Activated CD8-positive, alpha-beta memory T cell treated with anti-CD3 and anti-CD28 coated beads for 36 hours (primary cell): ENCODE data around the gene GSG1L. TPM values are rescaled to one million over a fixed set of nuclear protein-coding genes. Genes with fewer than 3 reads are reported as not detected.
"Not testable (repeated sequence)": the region's sequence is repeated elsewhere in the genome, so short reads cannot be mapped to it uniquely, and the experiment has no call there.

Experiments
- CTCF ChIA-PET: fragments of 350-600 bp; sonication (Branson Sonifier 250); formaldehyde crosslinking; loops from one replicate; lab custom pipeline; 2021; ENCODE audit warnings: antibody characterized with exemption; lab: Charles Lee
- POLR2A ChIA-PET: fragments of 350-600 bp; sonication (Branson Sonifier 250); formaldehyde crosslinking; loops from one replicate; lab custom pipeline; 2021; ENCODE audit warnings: antibody characterized with exemption; lab: Charles Lee
- total RNA-seq, 2 experiments: library from RNA; stranded (reverse); gene quantifications; one replicate each; pipeline ENCODE4 v1.2.3, GENCODE V29; 2021

GSG1L gene
- total RNA-seq, 2 experiments from 2014 or later: not detected

DNA sequence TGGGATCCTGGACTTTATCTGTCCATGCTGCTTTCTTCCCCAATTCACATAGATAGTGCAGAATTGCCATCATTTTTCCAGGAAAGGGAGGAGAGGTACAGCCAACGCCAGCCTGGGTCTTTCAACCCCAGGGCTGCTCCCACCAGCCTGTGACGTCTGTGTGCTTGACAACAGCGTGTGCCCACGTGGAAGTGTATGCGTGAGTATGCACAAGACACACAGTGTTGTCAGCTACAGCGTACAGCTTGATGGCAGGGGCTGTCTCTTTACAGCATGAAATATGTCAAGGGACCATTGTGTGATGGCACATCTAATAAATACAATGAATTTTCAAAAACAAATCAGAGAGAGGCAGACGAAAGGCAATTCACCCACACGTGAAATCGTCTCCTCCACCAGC is 62.3 kb downstream of the GSG1L start:
- ChIA-PET POLR2A (no interaction called here), CTCF (no interaction called here)

DNA sequence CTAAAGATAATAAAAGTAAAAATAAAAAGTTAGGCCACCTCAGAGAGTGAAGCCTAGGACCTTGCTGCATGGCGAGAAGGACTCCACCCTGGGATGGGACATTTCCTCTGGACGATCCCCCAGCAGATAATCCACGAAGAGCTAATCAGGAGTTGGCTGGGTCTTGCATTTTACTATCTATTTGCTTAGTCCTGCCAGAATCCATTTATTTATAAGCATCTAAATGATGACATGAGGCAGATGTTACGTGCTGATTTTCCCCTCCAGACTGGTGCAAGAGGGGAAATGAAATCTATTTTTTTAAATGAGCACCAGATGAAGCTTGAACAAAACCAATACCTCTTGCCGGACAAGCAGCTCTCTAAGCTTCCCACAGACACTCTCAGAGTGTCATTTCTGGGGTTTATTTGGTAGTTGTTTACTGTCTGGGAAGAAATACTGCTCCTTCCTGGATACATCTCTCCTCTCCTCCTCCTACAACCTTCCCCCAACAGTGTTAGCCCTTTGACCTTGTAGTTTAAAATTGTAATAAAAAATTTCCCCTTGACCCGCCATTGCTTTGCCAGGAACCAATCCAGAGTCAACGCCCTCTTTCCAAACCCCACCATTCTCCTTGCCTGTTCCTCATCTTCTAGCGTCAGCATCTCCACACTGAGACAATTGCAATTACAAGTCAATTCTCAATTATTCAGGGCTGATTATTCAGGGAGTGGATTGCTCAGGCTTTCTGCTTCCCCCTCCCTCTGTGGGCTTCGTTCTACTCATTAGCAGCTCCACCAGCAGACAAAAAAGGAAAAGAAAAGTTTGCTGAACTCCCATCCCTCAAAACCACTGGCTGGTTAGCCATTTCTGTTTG is 63.0 kb downstream of the GSG1L start:
- ChIA-PET POLR2A (no interaction called here), CTCF (no interaction called here)

DNA sequence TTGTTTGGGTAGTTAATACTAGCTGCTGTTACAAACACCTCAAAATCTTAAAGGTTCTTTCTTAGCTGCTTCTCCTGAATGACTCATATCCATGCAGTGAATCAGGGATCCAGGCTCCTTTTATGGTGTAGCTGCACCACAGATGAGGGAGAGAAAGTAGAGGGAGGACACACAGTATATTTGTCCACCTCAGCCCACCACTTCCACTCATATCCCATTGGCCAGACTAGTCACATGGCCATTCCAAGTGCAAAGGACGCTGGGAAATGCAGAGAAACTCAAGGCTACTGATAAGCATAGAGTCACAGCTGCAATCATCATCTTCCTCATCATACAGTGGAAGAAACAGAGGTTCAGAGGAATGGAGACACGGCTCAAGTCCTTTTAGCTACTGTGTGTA is 63.8 kb downstream of the GSG1L start:
- ChIA-PET POLR2A (no interaction called here), CTCF (no interaction called here)

DNA sequence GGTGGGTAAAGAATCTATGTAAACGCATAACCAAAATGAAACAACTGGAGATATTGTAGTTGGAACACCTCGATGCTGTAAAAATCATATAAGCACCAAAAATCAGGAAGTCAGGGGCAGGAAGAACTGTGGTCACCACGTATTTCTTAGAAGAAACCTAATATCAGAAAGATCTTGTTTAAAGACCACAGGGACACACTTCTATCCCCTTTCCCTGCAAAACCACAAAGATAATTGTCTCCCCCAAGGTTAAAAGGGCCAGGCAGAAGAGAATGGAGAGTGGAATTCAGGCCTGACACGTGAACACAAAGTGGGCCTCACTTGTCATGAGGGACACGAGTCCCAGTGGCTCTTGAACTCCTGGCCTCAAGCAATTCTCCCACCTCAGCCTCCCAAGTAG is 68.1 kb downstream of the GSG1L start:
- CTCF ChIA-PET: no interaction called here
- POLR2A ChIA-PET: no interaction called here

DNA sequence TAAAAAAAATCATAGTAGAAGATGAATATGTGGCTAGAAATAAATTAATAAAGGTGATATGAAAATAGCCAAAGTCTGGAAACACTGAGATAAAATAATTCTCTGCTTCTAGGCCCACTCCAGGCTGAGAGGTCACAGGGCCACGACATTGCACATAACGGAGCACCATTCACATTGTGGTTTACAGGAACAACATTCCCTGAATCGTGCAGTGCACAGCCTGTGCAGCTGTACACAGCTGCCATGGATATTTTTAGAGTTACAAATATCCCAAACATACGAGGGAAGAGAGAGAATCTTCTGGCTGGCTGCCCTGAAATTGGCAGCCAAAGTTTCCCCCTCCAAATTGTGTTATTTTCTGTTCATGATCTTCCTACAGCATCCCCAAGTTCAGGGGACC is 68.8 kb downstream of the GSG1L start:
- CTCF ChIA-PET: no interaction called here

DNA sequence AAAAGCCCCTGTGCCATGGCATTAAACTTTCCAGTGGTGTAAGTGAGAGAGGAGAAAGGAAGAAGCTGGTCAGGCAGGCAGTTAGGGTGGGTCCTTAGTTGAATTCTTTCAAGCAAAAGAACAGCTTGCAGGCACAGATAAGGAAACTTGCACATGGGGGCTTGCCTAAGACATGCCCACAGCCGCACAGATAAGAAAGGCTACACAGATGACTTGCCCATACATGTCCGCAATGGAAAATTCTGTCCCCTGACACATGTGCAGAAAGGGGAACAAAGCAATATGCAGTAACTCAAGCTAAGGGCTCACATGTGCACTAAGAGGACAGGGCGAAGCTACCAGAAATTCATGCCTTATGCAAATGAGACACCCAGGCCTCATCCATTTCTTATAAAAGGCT is 69.9 kb downstream of the GSG1L start:
- ChIA-PET POLR2A (no interaction called here), CTCF (no interaction called here)

More for the DNA sequence above, 68.8 kb downstream of the GSG1L start:
- POLR2A ChIA-PET: no interaction called here

DNA sequence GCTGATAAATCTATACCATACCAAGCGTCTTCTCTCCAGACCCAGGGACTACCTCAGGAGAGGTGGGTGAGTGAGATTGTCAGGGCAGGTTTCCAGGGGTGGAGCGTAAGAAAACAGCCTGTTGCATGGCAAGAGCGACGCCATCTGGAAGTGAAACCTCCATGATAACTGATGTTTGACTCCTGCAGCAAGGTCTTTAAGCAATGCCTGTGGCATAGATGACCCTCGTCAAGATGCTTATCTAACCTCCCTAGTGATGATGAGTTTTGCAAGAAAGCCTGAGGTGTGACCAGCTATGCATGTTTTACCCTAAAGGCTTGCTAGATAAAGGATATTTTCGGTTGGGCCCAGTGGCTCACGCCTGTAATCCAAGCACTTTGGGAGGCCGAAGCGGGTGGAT is 71.6 kb downstream of the GSG1L start:
- ChIA-PET POLR2A (no interaction called here), CTCF (no interaction called here)

DNA sequence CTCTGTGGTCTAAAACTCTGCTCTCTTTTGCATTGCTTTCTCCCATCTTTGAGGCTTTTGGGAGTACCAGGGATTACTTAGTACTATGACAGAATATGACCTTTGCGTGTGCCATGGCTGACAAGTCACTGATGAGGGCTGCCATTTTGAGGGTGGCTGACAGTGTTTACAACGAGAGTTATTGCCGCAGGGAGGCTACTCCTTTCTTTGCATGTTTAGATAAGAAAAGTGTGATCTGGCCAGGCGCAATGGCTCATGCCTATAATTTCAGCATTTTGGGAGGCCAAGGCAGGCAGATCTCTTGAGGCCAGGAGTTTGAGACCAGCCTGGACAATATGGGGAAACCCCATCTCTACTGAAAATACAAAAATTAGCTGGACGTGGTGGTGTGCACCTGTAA is 77.5 kb downstream of the GSG1L start:
- ChIA-PET CTCF (no interaction called here), POLR2A (no interaction called here)

DNA sequence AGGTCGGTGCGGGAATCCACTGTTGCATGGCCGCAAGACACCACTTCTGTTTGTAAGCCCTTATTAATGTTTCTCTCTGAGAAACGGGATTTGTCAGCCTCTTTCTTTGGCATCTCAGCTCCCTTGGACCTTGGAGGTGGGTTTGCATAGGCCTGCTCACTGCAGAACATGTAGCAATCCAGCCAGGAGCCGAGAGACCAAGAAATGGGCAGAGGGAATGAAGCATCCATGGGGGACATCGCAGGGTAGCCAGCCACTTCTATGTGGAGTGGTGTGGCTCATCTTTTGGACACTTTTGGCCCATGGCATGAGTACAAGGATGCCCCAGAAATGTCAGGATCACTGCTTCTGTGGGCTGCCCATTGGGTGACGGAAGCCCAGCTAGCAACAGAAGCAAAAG is 79.4 kb downstream of the GSG1L start:
- ChIA-PET POLR2A (no interaction called here), CTCF (no interaction called here)

DNA sequence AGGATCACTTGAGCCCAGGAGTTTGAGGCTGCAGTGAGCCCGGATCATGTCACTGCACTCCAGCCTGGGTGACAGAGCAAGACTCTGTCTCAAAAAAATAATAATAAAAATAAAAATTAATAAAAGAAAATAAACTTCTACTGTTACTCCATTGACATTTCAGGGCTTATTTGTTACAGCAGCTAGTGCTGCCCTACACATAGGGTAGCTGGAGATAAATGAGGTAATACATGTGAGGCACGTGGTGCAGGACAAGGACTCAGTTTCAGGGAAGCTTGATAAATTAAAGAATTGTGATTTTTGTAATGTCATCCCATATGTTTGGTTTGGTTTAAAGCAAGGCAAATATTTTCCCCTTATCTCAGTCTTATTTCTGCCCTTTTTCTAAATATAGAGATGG is 80.3 kb downstream of the GSG1L start:
- ChIA-PET CTCF (no interaction called here), POLR2A (interaction anchor here (0.6 kb wide), 1 partner anchor 80 kb away, joined by 3 read pairs; no protein-coding TSS in a partner anchor)

DNA sequence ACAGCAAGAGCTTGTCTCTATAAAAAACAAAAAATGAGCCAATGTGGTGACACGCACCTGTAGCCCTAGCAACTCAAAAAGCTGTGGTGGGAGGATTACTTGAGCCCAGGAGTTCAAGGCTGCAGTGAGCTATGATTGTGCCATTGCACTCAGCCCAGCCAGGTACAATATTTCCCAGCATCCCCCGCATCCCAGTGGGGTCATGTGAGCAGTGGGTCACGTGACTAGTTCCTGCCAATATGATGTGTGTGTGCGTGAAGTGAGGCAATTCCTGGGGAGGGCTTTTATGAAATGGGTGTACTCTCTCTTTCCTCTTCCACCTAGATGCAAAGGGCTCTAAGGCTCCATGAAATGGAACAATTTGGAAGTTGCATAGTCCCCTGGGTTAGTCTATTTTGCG is 81.3 kb downstream of the GSG1L start:
- POLR2A ChIA-PET: no interaction called here
- CTCF ChIA-PET: interaction anchor here (0.6 kb wide), 1 partner anchor 241 kb away, joined by 3 read pairs; no protein-coding TSS in a partner anchor

DNA sequence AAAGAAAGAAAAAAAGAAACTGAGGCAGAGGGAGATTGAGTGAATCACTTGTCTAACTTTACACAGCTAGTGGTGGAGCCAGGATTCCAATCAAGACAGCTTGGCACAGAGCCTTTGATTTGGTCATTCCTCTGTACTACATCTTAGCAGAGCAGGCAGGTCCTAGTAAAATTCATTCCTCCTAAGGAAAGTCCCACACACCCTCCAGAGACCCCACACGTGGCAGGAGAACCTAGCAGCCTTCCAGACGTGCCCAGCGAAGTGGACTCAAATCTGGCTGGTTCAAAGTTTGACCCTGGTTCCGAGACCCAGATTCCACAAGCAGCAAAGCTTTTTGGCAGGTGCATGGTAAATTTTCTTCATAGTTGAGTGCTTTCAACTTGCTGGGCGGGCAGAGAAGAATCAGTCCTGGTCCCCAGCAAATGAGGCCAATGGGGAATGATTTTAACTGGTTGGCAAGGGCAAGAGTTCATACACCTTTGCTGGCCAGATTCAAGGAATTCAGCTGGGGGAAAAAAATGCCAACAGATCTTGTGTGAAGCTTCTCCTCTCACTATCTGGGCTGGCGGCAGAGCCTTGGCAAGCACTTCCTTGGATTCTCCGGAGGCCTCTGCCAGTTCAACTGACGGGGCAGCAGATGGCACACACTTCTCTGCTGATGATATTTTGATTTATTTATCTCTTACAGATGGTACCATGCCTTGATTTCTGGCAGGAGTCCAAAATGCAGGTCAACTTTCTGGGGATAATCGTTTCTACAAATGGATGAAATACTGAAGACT is 82.4 kb downstream of the GSG1L start:
- CTCF ChIA-PET: interaction anchor here (0.6 to 0.7 kb wide), 2 partner anchors 243 to 900 kb away, joined by 3 read pairs; no protein-coding TSS in a partner anchor

DNA sequence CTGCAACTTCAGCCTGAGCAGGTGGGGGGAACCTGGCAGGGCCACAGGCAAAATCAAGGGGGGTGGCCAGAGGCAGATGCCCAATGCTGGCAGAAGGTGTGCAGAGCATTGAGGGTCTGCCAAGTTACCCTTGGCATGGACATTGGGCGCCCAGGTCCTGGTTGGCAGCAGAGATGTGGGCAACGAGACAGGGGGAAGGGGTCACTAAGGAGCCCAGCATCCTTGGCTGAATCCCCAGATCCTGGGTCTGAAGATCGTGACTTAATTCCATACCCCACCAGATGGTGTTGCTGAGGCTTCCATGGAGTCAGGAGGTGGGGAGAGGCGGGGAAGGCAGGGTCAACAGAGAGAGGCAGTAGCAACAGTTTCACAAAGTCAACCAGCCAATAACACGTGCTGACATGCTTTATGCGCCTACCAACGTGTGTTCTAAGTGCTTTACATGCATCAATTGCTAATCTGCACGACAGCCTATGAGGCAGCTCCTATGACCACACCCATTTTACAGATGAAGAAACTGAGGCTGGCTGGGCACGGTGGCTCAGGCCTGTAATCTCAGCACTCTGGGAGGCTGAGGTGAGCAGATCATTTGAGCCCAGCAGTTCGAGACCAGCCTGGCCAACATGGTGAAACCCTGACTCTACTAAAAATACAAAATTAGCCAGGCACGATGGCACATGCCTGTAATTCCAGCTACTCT is 83.3 kb downstream of the GSG1L start:
- POLR2A ChIA-PET: no interaction called here
- CTCF ChIA-PET: interaction anchor here (0.7 kb wide), 1 partner anchor 900 kb away, joined by 3 read pairs; no protein-coding TSS in a partner anchor

More for the DNA sequence above, 82.4 kb downstream of the GSG1L start:
- POLR2A ChIA-PET: no interaction called here

DNA sequence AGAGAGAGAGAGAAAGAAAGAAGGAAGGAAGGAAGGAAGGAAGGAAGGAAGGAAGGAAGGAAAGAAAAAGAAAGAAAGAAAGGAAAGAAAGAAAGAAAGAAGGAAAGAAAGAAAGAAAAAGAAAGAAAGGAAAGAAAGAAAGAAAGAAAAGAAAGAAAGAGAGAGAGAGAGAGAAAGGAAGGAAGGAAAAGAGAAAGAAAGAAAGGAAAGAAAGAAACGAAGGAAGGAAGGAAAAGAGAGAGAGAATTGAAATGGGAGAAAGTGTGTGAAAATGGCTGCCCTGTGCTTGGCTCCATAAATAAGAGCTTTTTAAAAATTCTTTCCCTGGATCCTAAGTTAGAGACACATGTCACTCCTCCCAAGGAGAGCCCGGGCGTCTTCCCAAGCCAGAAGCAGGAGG is 83.8 kb downstream of the GSG1L start:
- POLR2A ChIA-PET, CTCF ChIA-PET: not testable (repeated sequence)

DNA sequence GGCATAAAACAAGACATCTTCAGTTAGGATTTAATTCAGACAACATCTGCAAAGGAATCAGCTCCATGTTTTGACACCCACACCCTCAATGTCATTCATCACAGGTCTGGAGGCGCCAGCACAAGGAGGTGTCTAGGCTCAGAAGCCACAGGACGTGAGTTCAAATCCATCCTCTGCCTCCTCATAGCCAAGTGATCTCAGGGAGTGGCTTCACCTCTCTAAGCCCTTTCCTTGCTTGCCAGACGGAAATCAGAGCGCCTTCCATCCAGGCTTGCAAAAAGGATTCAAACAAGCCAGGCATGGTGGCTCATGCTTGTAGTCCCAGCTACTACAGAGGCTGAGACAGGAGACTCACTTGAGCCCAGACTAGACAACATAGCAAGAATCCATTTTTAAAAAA is 84.6 kb downstream of the GSG1L start:
- CTCF ChIA-PET: no interaction called here

DNA sequence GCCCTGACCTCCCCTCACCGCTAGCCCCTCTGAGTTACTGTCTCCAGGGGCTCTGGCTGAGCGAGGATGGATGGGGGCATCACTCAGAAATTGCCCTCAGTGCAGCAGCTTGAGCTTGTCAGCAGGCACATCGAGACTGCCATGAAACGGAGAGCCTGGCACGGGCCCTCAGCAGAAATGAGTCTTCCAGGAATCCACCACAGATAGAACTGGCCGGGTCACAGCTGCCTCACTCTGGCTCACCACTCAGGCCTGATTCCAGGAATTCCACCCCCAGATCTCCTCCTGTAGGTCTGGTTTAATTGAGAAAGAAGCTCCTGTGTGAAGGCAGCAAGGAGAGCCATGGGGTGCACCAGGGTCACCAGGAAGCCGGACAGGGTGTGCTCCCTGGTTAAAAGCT is 85.5 kb downstream of the GSG1L start:
- POLR2A ChIA-PET: no interaction called here
- CTCF ChIA-PET: no interaction called here

More for the DNA sequence above, 84.6 kb downstream of the GSG1L start:
- POLR2A ChIA-PET: no interaction called here

DNA sequence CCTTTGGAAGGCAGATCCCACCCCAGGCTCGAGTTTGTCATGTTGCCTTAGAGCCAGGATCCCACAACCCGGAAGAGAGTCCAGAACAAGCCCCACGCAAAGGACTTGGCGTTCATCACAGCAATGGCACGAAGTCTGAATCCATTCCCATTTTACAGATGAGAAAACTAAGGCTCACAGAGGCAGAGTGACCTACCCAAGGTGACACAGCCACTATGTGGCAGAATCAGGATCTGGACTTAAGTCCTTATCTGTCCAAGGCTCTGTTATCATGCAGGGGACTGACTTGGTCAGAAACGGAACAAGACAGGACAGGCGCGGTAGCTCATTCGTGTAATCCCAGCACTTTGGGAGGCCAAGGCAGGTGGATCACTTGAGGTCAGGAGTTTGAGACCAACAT is 86.5 kb downstream of the GSG1L start:
- CTCF ChIA-PET: no interaction called here
- POLR2A ChIA-PET: no interaction called here

DNA sequence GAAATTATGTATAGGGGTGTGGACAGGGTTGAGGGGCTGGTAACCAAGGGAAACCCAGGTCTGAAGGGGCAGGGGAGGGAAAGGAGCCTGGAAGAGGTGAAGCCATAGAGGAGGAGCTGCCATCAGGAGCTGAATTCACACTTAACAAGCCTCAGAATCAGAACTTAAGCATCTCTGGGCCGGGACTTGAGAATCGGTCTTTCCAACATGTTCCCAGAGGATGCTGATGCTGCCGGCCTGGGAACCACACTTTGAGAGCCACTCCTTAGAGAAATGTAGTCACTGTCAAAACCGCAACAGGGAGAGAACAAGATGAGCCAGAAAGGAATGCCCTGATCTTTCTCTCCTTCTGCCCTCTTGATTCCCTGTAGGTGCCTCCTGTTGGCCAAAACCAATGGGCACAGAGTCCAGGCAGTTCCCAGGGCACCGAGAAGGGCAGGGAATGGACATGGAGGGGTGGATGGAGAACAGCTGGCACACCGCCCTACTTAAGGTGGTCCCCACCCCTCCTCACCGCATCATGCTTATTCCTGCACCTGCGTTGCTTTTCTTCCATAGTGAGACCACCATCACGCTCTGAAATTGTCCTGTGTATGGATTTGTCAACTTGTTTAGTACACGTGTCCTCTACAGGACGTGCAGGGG is 88.5 kb downstream of the GSG1L start:
- ChIA-PET POLR2A (no interaction called here), CTCF (interaction anchor here (0.6 to 3.2 kb wide), 2 partner anchors 11 to 96 kb away, joined by 4 to 10 read pairs; no protein-coding TSS in a partner anchor)

DNA sequence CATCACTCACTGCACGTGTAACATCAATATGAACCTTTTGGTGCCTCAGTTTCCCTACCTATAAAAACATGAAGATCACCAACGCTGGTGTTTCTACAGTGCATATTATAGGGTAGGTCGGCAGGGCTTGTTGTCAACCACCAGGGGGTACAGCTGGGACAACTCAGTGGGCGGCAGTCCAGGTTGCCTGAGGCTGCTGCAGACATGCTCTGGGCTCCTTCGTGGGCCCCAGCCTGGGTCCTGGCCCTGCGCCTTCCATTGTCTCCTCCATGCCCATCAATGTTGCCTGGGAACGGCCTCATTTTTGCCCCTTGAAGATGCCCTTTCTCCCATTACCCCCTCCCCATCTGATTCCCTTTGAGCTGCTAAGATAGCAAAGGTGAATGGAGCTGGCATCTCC is 89.8 kb downstream of the GSG1L start:
- ChIA-PET POLR2A (no interaction called here), CTCF (interaction anchor here (3.2 kb wide), 1 partner anchor 97 kb away, joined by 10 read pairs; no protein-coding TSS in a partner anchor)
